HepG2 (cell line): ENCODE results near the gene SAMD4A. TPM values are rescaled to one million over a fixed set of nuclear protein-coding genes. Genes with fewer than 3 reads are reported as not detected.

Experiments used
- ATAC-seq: fragments of 200-7000 bp; cut with Tn5 transposase; 3 replicates; pipeline ENCODE4 v1.9.1; 2020; ENCODE audit warnings: mild to moderate bottlenecking, moderate library complexity
- BruUV-seq: library from RNA; stranded (reverse); fragments of 400-500 nt; replicated peaks from 2 replicates; lab custom pipeline; 2021; lab: Mats Ljungman, UMichigan
- CTCF ChIA-PET: fragments of 300-600 bp; formaldehyde crosslinking; extraction: SDS; loops from one replicate; lab custom pipeline; 2021; ENCODE audit warnings: low total read pairs, inconsistent platforms, low intra/inter-chr PET ratio; lab: Yijun Ruan, JAX
- POLR2A ChIA-PET: fragments of 350-600 bp; sonication (Branson Sonifier 250); formaldehyde crosslinking; loops from one replicate; lab custom pipeline; 2020; ENCODE audit warnings: antibody characterized with exemption, inconsistent platforms; lab: Yijun Ruan, JAX
- DNase-seq: peaks from one replicate; pipeline ENCODE4 v3.0.0-alpha.2; 2015; ENCODE audit warnings: low spot score
- FAIRE-seq: peaks from 3 replicates; lab custom pipeline; 2011; peaks lifted over from hg19 to GRCh38; lab: Jason Lieb, UNC
- H2AFZ ChIP-seq: one replicate; pipeline ENCODE4 v1.6.1; 2011; ENCODE audit warnings: low read length, inconsistent platforms
- H3K27ac ChIP-seq: fragments of 300-600 bp; 3 replicates; pipeline ENCODE4 v1.8.0; 2011; ENCODE audit warnings: mixed run types, mild to moderate bottlenecking, mixed read lengths, low read length, inconsistent platforms; ENCODE audit not compliant: insufficient read depth; ENCODE audit errors: extremely low read length
- H3K27me3 ChIP-seq, 2 experiments: fragments of 200-600 bp in 1 of 2; 2 replicates in 1 of 2; 3 replicates in 1 of 2; pipeline versions ENCODE4 v1.6.0 to v1.8.0; 2011; ENCODE audit warnings: low read length in 2 of 2, mild to moderate bottlenecking in 2 of 2, moderate library complexity in 2 of 2, inconsistent platforms in 1 of 2; ENCODE audit not compliant: insufficient read depth in 2 of 2, control insufficient read depth in 1 of 2
- H3K36me3 ChIP-seq, 2 experiments: fragments of 200-600 bp in 1 of 2; replicated peaks in 1 of 2; 2 replicates in 1 of 2; 3 replicates in 1 of 2; pipeline versions ENCODE4 v1.5.1 to v1.8.0; 2011; ENCODE audit warnings: low read length in 2 of 2, inconsistent platforms in 1 of 2; ENCODE audit not compliant: insufficient read depth in 2 of 2, control insufficient read depth in 1 of 2
- H3K4me1 ChIP-seq: 2 replicates; pipeline ENCODE4 v1.5.1; 2012; ENCODE audit warnings: low read length, inconsistent platforms; ENCODE audit not compliant: insufficient read depth
- H3K4me2 ChIP-seq: 2 replicates; pipeline ENCODE4 v1.6.0; 2011; ENCODE audit warnings: low read depth, low read length, inconsistent platforms
- H3K4me3 ChIP-seq, 3 experiments: fragments of 200-600 bp in 1 of 3; sonication (generic), shearing (Covaris generic) in 1 of 3; replicated peaks in 1 of 3; 2 replicates each; pipeline ENCODE4 v1.5.1; 2011 to 2016; ENCODE audit warnings: low read length in 3 of 3, inconsistent platforms in 2 of 3, low read depth in 2 of 3, mild to moderate bottlenecking in 2 of 3, control low read depth in 1 of 3, mixed read lengths in 1 of 3; ENCODE audit not compliant: insufficient read depth in 1 of 3
- H3K79me2 ChIP-seq: one replicate; pipeline ENCODE4 v1.6.1; 2011; ENCODE audit warnings: low read length, inconsistent platforms; ENCODE audit not compliant: insufficient read depth
- H3K9ac ChIP-seq: 2 replicates; pipeline ENCODE4 v1.6.0; 2011; ENCODE audit warnings: mild to moderate bottlenecking, low read depth, low read length, inconsistent platforms; ENCODE audit not compliant: insufficient read depth
- H3K9me3 ChIP-seq: 2 replicates; pipeline ENCODE4 v1.5.1; 2012; ENCODE audit warnings: mild to moderate bottlenecking, low read length
- H4K20me1 ChIP-seq: 2 replicates; pipeline ENCODE4 v1.6.0; 2011; ENCODE audit warnings: inconsistent platforms, mild to moderate bottlenecking, low read length, moderate library complexity; ENCODE audit not compliant: insufficient read depth
- AHR ChIP-seq: IDR thresholded peaks from 2 replicates; pipeline ENCODE4 v1.6.1; 2018; ENCODE audit warnings: missing genetic modification reagents, missing compliant biosample characterization
- ARHGAP35 ChIP-seq: sonication (generic); formaldehyde crosslinking; IDR thresholded peaks from 2 replicates; pipeline ENCODE4 v1.9.0; 2022; ENCODE audit warnings: mild to moderate bottlenecking, inconsistent platforms, moderate library complexity, missing genetic modification reagents, borderline replicate concordance
- BHLHE40 ChIP-seq: IDR thresholded peaks from 2 replicates; pipeline ENCODE4 v1.6.1; 2011; ENCODE audit warnings: low read length, improper control_type of control experiment
- JDP2 ChIP-seq: sonication (generic); formaldehyde crosslinking; IDR thresholded peaks from 2 replicates; pipeline ENCODE4 v1.8.1; 2022; ENCODE audit warnings: missing genetic modification reagents, borderline replicate concordance
- ZFP90 ChIP-seq: sonication (generic); formaldehyde crosslinking; IDR thresholded peaks from 2 replicates; pipeline ENCODE4 v1.8.0; 2022; ENCODE audit warnings: missing genetic modification reagents, mild to moderate bottlenecking, inconsistent platforms, borderline replicate concordance
- ZNF274 ChIP-seq: sonication (generic); formaldehyde crosslinking; IDR thresholded peaks from 2 replicates; pipeline ENCODE4 v1.5.1; 2020; ENCODE audit warnings: mild to moderate bottlenecking, missing genetic modification reagents
- ZNF441 ChIP-seq: sonication (generic); formaldehyde crosslinking; IDR thresholded peaks from 2 replicates; pipeline ENCODE4 v1.7.0; 2021; ENCODE audit warnings: missing genetic modification reagents, borderline replicate concordance
- ZNF567 ChIP-seq: sonication (generic); formaldehyde crosslinking; IDR thresholded peaks from 2 replicates; pipeline ENCODE4 v1.8.1; 2023; ENCODE audit warnings: mild to moderate bottlenecking, missing genetic modification reagents, borderline replicate concordance
- ZNF777 ChIP-seq: sonication (generic); formaldehyde crosslinking; IDR thresholded peaks from 2 replicates; pipeline ENCODE4 v1.4.0; 2020; ENCODE audit warnings: missing genetic modification reagents
- ZNF83 ChIP-seq: sonication (generic); formaldehyde crosslinking; IDR thresholded peaks from 2 replicates; pipeline ENCODE4 v1.4.0; 2020; ENCODE audit warnings: missing genetic modification reagents, mild to moderate bottlenecking, borderline replicate concordance
- ZSCAN25 ChIP-seq: sonication (generic); formaldehyde crosslinking; IDR thresholded peaks from 2 replicates; pipeline ENCODE4 v1.8.0; 2022; ENCODE audit warnings: mild to moderate bottlenecking, missing genetic modification reagents
- WGBS: methylation state at CpG from one replicate; pipeline ENCODE4 v1.1.6; 2017; ENCODE audit warnings: low lambda C conversion rate; 5-methylcytosine and 5-hydroxymethylcytosine counted together
- in situ Hi-C: cut with HindIII; loops from 2 replicates; pipeline ENCODE4 v1.10.0; 2017; ENCODE audit warnings: low pct_unique_long_range_greater_than_20kb; ENCODE audit not compliant: extremely low pct_ligation_motif_present
- intact Hi-C: fragments of 100-400 bp; cut with micrococcal nuclease; formaldehyde crosslinking; loops from one replicate; pipeline ENCODE4 v1.10.0; 2022; ENCODE audit not compliant: unreplicated experiment
- polyA plus RNA-seq, 8 experiments: library from polyadenylated mRNA; depleted of rRNA in 3 of 8; stranded (reverse) in 7 of 8; unstranded in 1 of 8; fragments of >200 nt; fragmentation: Illumina TruSeq in 4 of 8; extraction: Trizol in 4 of 8; gene quantifications; 2 replicates each; pipeline versions ENCODE4 v1.2.1 to v1.2.3, GENCODE V29; 2011 to 2016; ENCODE audit warnings: low read depth in 4 of 8, missing spikeins in 1 of 8, mixed read lengths in 1 of 8; ENCODE audit not compliant: insufficient read depth in 1 of 8
- total RNA-seq, 5 experiments: library from RNA; depleted of rRNA; stranded (reverse); fragments of >200 nt; fragmentation: Illumina TruSeq; extraction: Trizol; gene quantifications; 2 replicates each; pipeline ENCODE4 v1.2.3, GENCODE V29; 2016; ENCODE audit warnings: low read depth in 1 of 5
- TF ChIP-seq, protein P1 (sequence below): sonication (generic); formaldehyde crosslinking; conservative IDR thresholded peaks from 2 replicates; pipeline ENCODE4 v1.4.0; 2020; ENCODE audit warnings: missing genetic modification reagents
- TF ChIP-seq, protein P2 (sequence below), 2 experiments: sonication (generic) in 1 of 2; formaldehyde crosslinking in 1 of 2; IDR thresholded peaks; 2 replicates each; pipeline versions ENCODE4 v1.5.1 to v1.6.1; 2011 to 2020; ENCODE audit warnings: borderline replicate concordance in 1 of 2, low read depth in 1 of 2, low read length in 1 of 2, mild to moderate bottlenecking in 1 of 2, missing genetic modification reagents in 1 of 2, moderate library complexity in 1 of 2
- TF ChIP-seq, protein P3 (sequence below): sonication (generic); formaldehyde crosslinking; IDR thresholded peaks from 2 replicates; pipeline ENCODE4 v1.8.1; 2023; ENCODE audit warnings: missing genetic modification reagents, inconsistent platforms, borderline replicate concordance

The SAMD4A gene
- total and polyA plus RNA-seq, 2 of the 13 experiments (the other 11 are each of a cell fraction or from before 2014, with no cell fraction given): 11.8 to 13.0 TPM

DNA sequence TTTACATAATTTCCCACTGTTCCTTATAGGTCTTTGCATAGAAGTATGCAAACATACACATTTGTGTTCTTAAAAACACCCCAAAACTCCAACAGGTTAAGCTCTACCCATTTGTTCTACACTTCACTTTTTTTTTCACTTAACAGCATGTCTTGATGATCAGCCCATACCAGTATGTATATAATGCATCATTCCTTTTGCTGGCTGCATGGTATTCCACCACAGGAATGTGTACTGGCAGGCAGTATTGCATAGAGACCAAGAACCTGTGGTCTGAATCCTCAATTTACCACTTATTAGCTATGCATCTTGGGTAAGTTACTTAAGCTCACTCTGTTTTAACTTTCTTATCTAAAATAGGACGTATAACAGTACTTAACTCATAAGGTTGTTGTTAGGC is 65.5 kb downstream of the SAMD4A start:
- no peak overlapping the region for H3K4me3 ChIP-seq
- H3K27ac ChIP-seq: no peak overlapping the region
- 94% methylated on average over 1 of the region's 1 CpG for WGBS
- ATAC-seq: no peak
- H3K9me3 ChIP-seq: no peaks in the 10 kb centered on the region
- ChIA-PET POLR2A (no interaction called here), CTCF (no interaction called here)
- peaks cover 47% of the 10 kb centered on the region for H3K79me2 ChIP-seq
- no peak for FAIRE-seq
- peaks cover 7% of the 10 kb centered on the region for H4K20me1 ChIP-seq
- no peaks in the 10 kb centered on the region for H3K27me3 ChIP-seq
- H2AFZ ChIP-seq: no peak overlapping the region
- intact Hi-C loops: no loop called here
- TF ChIP-seq JDP2 (CRISPR knock-in tag) (no peak), ARHGAP35 (CRISPR knock-in tag) (no peak), ZFP90 (no peak), BHLHE40 (no peak), ZNF83 (CRISPR knock-in tag) (no peak), ZSCAN25 (CRISPR knock-in tag) (no peak), AHR (CRISPR knock-in tag) (no peak), ZNF777 (CRISPR knock-in tag) (no peak), ZNF274 (CRISPR knock-in tag) (no peak), ZNF441 (CRISPR knock-in tag) (no peak), ZNF567 (CRISPR knock-in tag) (no peak)
- TF ChIP-seq, protein P1, sequence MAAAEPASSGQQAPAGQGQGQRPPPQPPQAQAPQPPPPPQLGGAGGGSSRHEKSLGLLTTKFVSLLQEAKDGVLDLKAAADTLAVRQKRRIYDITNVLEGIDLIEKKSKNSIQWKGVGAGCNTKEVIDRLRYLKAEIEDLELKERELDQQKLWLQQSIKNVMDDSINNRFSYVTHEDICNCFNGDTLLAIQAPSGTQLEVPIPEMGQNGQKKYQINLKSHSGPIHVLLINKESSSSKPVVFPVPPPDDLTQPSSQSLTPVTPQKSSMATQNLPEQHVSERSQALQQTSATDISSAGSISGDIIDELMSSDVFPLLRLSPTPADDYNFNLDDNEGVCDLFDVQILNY (CRISPR knock-in tag): no peak
- TF ChIP-seq, protein P2, sequence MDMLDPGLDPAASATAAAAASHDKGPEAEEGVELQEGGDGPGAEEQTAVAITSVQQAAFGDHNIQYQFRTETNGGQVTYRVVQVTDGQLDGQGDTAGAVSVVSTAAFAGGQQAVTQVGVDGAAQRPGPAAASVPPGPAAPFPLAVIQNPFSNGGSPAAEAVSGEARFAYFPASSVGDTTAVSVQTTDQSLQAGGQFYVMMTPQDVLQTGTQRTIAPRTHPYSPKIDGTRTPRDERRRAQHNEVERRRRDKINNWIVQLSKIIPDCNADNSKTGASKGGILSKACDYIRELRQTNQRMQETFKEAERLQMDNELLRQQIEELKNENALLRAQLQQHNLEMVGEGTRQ (IDR thresholded peaks at IDR 0.05; ENCODE audit: low read depth, low read length): no peak
- TF ChIP-seq, protein P2 (CRISPR knock-in tag; IDR thresholded peaks at IDR 0.05; ENCODE audit: borderline replicate concordance): no peak
- TF ChIP-seq, protein P3, sequence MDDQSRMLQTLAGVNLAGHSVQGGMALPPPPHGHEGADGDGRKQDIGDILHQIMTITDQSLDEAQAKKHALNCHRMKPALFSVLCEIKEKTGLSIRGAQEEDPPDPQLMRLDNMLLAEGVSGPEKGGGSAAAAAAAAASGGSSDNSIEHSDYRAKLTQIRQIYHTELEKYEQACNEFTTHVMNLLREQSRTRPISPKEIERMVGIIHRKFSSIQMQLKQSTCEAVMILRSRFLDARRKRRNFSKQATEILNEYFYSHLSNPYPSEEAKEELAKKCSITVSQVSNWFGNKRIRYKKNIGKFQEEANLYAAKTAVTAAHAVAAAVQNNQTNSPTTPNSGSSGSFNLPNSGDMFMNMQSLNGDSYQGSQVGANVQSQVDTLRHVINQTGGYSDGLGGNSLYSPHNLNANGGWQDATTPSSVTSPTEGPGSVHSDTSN: no peak
- TF ChIP-seq, all 625 proteins: peak for 0
- in situ Hi-C loops: no loop called here
- no peak for DNase-seq
- Histone ChIP-seq H3K4me1 (peaks cover 9% of the 10 kb centered on the region; the same call in 1 of the 2 replicates), H3K9ac (no peak overlapping the region), H3K4me2 (no peak overlapping the region), H3K36me3 (peaks cover 4 to 24% of the 10 kb centered on the region in 2 experiments; a peak in 3 of 5 replicates)
- BruUV-seq: no TSS peak
